GF-D8 (cell line): ENCODE measurements around the gene PTH1R.

Source experiments
- DNase-seq: peaks from one replicate; lab custom pipeline; 2025; lab: John Stamatoyannopoulos, UW

Gene PTH1R

GRCh38 chr3:46849686-46850467 is 27.6 kb upstream of the PTH1R start:
- no peak for DNase-seq

- no peak for DNase-seq
Observed at GRCh38 chr3:46850468-46850779, 27.1 kb upstream of the PTH1R start.

- DNase-seq: no peak
Observed at GRCh38 chr3:46851364-46852333, 25.9 kb upstream of the PTH1R start.

- DNase-seq: no peak
Observed at GRCh38 chr3:46852334-46852720, 25.2 kb upstream of the PTH1R start.

- no peak for DNase-seq
Observed at GRCh38 chr3:46852839-46853355, 24.6 kb upstream of the PTH1R start.

- no peak for DNase-seq
Observed at GRCh38 chr3:46853441-46854415, 23.8 kb upstream of the PTH1R start.

- no peak for DNase-seq
Observed at GRCh38 chr3:46854555-46854991, 22.9 kb upstream of the PTH1R start.

GRCh38 chr3:46856576-46857471 is 20.7 kb upstream of the PTH1R start:
- no peak for DNase-seq

GRCh38 chr3:46857485-46858341 is 19.8 kb upstream of the PTH1R start:
- DNase-seq: no peak

GRCh38 chr3:46858456-46858855 is 19.1 kb upstream of the PTH1R start:
- DNase-seq: no peak

GRCh38 chr3:46859001-46859710 is 18.4 kb upstream of the PTH1R start:
- DNase-seq: no peak

- no peak for DNase-seq
Observed at GRCh38 chr3:46860017-46860809, 17.3 kb upstream of the PTH1R start.

- DNase-seq: no peak
Observed at GRCh38 chr3:46860810-46861604, 16.5 kb upstream of the PTH1R start.

- DNase-seq: no peak
Observed at GRCh38 chr3:46861605-46862368, 15.7 kb upstream of the PTH1R start.

- DNase-seq: no peak
Observed at GRCh38 chr3:46862369-46863025, 15.0 kb upstream of the PTH1R start.

- no peak for DNase-seq
Observed at GRCh38 chr3:46863261-46863782, 14.2 kb upstream of the PTH1R start, which contains the start of gene MYL3. Gene MYL3 (minus strand): TSS chr3:46863444. CDS start chr3:46863390, 54 bp downstream.
